Measurements from ENCODE around the gene EPB41L5. TPM values are rescaled to one million over a fixed set of nuclear protein-coding genes. Genes with fewer than 3 reads are reported as not detected.

EPB41L5 gene
- total RNA-seq, 3 donors from 2014 or later = 24.8 to 57.8 (median 42.3) TPM

DNA sequence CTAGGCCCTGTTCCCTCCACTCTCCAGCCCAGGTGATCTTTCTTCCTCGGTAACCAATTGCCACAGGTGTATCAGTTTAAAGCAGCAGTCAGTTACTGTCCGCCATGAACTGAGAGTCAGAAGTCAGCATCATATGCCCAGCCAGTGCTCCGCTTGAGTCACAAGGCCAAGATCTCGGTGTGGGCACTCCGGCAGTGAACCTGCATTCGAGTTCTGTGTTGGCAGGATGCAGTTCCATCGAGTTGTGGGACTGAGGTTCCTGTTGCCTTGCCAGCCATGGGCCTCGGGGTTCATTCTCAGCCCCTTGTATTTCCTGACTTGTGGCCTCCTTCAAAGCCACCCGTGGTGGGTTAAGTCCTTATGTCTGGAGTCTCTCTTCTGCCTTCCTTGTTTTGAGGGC is 213.4 kb downstream of the EPB41L5 start:
- TF ChIP-seq POLR2AphosphoS5 (IDR thresholded peaks at IDR 0.05) (no peak), POLR2A (IDR thresholded peaks at IDR 0.05) (no peak)
- TF ChIP-seq, protein P1, sequence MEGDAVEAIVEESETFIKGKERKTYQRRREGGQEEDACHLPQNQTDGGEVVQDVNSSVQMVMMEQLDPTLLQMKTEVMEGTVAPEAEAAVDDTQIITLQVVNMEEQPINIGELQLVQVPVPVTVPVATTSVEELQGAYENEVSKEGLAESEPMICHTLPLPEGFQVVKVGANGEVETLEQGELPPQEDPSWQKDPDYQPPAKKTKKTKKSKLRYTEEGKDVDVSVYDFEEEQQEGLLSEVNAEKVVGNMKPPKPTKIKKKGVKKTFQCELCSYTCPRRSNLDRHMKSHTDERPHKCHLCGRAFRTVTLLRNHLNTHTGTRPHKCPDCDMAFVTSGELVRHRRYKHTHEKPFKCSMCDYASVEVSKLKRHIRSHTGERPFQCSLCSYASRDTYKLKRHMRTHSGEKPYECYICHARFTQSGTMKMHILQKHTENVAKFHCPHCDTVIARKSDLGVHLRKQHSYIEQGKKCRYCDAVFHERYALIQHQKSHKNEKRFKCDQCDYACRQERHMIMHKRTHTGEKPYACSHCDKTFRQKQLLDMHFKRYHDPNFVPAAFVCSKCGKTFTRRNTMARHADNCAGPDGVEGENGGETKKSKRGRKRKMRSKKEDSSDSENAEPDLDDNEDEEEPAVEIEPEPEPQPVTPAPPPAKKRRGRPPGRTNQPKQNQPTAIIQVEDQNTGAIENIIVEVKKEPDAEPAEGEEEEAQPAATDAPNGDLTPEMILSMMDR (IDR thresholded peaks at IDR 0.05) = no peak
- no peak for DNase-seq (ENCODE audit: low spot score in 2 of 2)

DNA sequence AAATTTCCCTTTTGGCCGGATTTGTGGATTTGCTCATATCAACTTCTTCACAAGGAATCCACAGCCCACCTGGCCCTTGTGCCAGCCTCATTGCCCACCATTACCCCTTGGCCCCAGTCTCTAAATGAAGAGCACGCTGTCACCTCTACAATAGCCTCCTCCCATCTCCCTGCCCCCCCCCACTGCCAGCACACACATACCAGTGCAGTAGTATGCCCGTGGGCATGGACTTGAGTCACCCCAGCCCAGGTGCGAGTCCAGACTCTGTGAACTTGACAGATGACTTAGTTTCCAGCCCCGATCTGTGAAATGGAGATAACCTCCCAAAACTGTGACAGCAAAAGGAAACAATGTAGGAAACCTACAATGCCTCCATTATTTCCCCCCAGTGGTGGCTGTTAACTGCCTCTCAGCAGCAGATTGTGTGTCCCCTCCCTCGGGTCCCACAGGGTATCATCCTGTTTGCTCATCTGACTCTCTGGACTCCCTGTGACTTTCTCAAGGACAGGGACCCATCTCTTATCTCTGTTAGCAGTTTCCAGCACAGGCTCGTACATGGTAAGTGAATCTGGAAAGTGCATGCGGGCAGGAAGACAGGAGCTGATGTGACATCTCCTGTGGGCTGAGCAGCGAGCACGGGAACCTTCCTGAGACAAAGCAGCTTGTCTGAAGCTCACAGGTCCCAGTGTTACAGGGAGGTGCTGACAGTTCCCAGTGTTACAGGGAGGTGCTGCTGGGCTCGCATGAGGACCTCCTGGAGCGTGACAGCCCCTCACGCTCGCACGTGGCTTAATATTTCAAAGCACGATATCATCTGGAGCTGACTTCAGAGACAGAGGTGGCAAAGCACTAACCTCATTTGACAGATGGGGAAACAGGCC is 214.5 kb downstream of the EPB41L5 start:
- TF ChIP-seq POLR2AphosphoS5 (IDR thresholded peaks at IDR 0.05) (no peak), POLR2A (IDR thresholded peaks at IDR 0.05) (no peak)
- TF ChIP-seq, protein P1 (IDR thresholded peaks at IDR 0.05) = no peak
- intact Hi-C loops (cut with DNase I; ENCODE audit: low total_unique reads) = loop anchor here (5.0 kb wide), 1 partner anchor 395 kb away; no protein-coding TSS in a partner anchor
- Histone ChIP-seq H3K4me1 (no peaks in the 10 kb centered on the region), H3K27ac (no peak overlapping the region), H3K27me3 (no peaks in the 10 kb centered on the region), H3K9me3 (no peaks in the 10 kb centered on the region), H3K4me3 (no peak overlapping the region), H3K36me3 (no peaks in the 10 kb centered on the region)
- DNase-seq (ENCODE audit: low spot score in 2 of 2) = no peak

More for the DNA sequence above, 213.4 kb downstream of the EPB41L5 start:
- H3K36me3 ChIP-seq = no peaks in the 10 kb centered on the region
- no peak overlapping the region for H3K27ac ChIP-seq
- no peaks in the 10 kb centered on the region for H3K27me3 ChIP-seq
- H3K4me1 ChIP-seq = no peaks in the 10 kb centered on the region
- no peaks in the 10 kb centered on the region for H3K9me3 ChIP-seq
- intact Hi-C loops (cut with DNase I; ENCODE audit: low total_unique reads) = loop anchor here (5.0 kb wide), 1 partner anchor 394 kb away; no protein-coding TSS in a partner anchor
- no peak overlapping the region for H3K4me3 ChIP-seq

DNA sequence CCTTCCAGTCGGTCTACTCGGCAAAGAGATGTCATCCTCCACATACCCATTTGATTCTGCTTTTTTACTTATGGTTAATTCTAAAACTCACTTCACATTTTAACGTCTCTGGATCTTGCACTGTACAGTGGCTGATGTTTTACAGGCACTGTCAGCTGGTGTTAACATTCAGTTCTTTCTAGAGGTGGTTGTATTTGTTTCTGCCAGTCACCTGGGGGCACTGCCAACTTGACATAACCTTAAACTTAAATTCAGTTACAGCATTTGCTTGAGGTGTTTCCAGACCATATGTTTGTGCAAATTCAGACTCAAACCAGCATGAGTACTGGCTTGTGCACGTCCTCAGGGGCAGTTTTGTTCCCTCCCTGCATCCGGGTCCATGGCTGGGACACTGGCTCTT is 215.6 kb downstream of the EPB41L5 start:
- intact Hi-C loops (cut with DNase I; ENCODE audit: low total_unique reads) = loop anchor here (5.0 kb wide), 1 partner anchor 396 kb away; no protein-coding TSS in a partner anchor
- TF ChIP-seq POLR2AphosphoS5 (IDR thresholded peaks at IDR 0.05) (no peak), POLR2A (IDR thresholded peaks at IDR 0.05) (no peak)
- TF ChIP-seq, protein P1 (IDR thresholded peaks at IDR 0.05) = no peak
- Histone ChIP-seq H3K4me1 (no peaks in the 10 kb centered on the region), H3K27ac (no peak overlapping the region), H3K9me3 (no peaks in the 10 kb centered on the region), H3K27me3 (no peaks in the 10 kb centered on the region), H3K36me3 (no peaks in the 10 kb centered on the region), H3K4me3 (no peak overlapping the region)
- no peak for DNase-seq (ENCODE audit: low spot score in 2 of 2)

Other genes starting within 250 kb of the EPB41L5 start
- gene TMEM185B, start 210.3 kb downstream of the EPB41L5 start, total RNA-seq = 10 to 100 TPM; 18.1 to 31.9 (median 26.2) TPM
- 10 to 100 TPM; 36.1 to 59.8 (median 38.5) TPM for gene RALB, start 239.8 kb downstream of the EPB41L5 start, total RNA-seq

All from breast epithelium (tissue), 4 donors.